DMS153 (cell line): Measurements from ENCODE around the gene ARMC9.
"Not testable (repeated sequence)": the region's sequence is repeated elsewhere in the genome, so short reads cannot be mapped to it uniquely, and the experiment has no call there.

ENCODE experiments used
- DNase-seq: peaks from one replicate; lab custom pipeline; 2025; lab: John Stamatoyannopoulos, UW

ARMC9 gene

GRCh38 chr2:231287696-231288095, 89.3 kb downstream of the ARMC9 start:
- DNase-seq, result no peak

DNA sequence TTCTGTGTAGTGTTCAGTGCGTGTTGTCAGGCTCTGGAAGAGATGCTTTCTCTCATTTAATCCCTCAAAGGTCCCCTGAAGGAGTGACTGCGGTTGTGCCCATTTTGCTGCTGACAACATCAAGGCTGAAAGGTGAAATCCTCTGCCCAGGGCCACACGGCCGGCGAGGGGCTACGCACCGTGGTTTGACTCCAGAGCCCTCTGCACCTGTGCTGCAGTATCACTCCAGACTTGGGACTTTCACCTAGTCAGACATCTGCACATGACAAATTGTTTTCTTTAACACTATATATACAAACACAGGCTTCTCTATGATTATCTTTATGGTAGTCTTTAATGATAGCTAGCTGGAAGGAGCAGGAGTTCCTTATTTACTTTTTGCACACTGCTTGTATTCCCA, 90.2 kb downstream of the ARMC9 start:
- no peak for DNase-seq

DNA sequence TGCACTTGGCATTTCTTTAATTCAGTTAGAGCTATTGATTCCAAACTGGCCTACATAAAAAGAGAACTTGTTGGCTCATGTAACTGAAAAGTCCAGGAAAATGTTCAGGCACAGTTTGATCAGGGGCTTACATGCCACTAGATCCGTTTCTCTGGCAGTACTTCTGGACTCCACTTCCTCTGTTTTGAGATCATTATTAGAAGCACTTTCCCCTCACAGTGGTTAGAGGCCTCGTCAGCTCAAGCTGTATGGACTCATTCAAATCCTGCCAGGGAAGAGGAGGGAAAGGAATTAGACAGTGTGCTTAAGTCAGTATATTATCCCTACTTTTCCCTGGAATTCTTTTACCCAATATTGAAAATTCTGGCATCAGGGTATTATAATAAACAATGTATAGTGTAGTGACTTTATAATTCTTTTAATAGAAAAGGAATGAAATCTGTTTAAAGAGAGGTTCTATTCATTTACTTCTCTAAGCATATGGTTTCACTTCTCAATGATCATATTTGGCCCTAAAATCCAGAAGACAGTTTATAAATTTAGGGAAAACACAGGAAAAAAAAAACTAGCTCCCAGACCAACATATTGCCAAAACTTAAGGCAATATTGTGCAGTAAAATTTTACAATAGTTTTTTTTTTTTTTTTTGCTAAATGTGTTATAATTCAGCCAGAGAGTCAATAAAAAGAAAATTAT, 92.0 kb downstream of the ARMC9 start:
- no peak for DNase-seq

DNA sequence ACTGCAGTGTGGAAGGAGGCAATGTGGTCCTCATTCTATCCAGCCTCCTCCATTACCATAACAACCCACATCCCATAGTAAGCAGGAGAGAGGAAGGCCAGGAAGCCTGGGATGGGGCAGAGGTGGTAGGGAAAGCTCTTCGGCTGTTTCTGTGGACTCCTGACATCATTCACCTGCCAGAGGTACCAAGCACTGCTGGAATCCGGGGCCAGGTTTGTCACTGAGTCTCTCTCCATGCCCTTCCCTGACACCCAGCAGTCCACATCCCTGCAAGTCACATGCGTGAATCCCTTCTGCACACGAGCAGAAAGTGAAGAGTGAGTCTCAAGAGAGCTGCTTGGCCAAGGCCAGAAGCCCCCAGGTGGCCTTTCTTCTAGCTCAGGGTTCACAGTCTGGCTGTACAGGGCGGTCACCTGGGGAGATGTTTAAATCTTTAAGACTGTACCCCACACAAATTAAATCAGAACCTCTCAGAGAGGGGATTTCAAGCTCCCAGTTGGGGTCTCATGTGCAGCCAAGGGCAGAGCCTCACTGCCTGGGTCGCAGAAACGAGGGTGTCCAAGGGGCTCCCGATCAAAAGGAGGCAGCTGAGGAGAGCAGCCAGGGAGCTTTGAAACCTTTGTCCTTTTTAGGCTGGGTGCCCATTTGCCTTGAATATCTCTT, 94.2 kb downstream of the ARMC9 start:
- DNase-seq, result no peak

GRCh38 chr2:231293163-231293562, 94.7 kb downstream of the ARMC9 start:
- DNase-seq, result no peak

- no peak for DNase-seq
Measured at GRCh38 chr2:231294116-231294515, 95.7 kb downstream of the ARMC9 start.

DNA sequence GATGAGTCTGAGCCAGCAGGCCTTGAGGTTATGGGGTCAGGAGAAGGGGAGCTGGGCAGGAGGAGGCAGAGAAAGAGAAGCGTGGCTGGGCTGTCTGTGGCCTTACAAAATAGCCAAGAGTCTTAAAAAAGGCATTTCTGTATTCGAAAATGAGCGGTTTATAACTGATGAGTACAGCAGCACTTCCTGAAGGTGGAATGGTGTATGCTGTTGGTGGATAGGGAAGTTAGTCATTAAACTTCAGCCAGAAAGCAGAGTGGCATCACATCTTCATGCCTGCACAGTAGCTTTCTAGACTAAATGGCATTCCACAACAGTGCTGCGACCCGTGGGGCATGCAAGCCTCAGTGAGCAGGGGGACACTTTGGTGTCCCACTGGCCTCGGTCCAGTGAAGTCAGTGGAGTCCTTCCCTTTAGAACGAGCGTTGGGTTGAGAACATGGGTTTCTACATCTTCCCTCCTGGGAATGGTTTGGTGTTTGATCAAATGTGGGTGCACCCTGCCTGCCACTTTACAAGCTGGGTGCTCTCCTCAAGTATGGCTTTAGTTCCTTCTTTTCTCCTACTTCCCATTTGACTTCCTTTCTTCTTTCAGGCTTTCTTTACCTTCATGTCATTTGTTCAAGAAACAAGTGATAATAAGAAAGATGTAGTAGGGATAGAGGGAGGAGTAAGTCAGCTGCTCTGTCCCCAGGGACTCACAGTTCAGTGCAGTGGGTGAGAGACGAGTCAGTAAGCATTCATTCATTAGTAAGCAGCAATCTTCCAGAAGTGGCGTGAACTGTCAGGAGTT, 96.3 kb downstream of the ARMC9 start:
- no peak for DNase-seq

GRCh38 chr2:231295363-231295655, 96.9 kb downstream of the ARMC9 start:
- no peak for DNase-seq

DNA sequence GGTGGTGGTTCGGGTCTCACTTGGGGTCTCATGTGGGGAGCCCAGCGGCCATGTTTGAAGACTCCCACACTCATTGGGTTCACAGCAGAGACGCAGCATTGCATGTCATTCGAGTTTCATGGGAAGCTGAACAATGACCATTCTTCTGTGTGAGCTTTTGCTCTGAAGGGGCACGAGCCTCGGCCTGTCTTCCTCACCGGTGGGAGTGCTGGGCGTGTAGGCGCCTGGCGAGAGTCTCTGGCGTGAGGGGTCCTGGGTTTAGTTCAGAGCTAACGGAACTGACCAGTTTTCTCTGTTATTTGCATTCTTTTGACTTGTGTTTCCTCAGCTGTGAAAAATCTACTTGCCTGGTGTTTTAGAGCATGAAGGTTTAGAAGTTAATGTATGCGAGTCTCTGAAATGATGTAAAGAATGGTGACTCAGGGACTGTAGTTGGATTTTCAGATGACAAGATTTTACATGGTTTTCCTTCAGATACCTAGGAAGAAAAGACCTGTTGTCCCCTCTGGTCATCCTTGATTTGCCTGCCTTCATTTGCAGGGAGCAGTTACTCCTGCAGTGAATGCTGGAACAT, 98.1 kb downstream of the ARMC9 start:
- no peak for DNase-seq

DNA sequence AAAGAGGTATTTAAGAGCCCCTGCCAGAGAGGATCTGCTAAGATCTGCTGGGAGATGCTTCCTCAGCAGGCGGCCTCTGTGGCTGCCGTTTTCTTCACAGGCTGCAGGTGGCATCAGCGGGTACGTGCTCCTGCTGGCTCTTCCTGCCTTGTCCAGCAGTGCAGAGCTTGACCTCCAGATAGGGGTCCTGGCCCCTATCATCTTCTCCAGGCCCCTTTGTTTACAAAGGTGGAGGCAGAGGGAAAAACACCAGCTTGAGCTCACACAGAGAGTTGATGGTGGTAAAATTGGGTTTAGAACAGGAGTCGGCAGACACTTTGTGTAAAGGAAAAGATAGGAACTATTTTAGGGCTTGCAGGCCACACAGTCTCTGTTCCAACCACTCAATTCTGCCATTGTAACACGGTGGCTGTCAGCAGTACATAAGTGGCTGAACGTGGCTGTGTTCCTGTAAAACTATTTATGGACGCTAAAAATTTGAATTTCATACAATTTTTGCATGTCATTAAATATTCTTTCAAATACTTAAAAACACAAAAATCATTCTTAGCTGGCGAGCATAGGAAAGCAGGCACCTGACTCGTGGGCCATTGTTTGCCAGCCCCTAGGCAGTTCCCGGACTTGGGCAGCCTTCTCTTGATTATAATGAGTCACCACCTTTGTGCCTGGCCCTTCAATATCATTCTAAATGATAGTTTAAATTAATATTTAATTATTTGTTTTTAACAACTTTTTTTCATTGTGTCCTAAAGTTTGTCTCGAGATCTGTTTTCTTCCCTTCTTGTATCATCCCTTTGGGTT, 98.9 kb downstream of the ARMC9 start:
- peak; percentile 3 for DNase-seq

DNA sequence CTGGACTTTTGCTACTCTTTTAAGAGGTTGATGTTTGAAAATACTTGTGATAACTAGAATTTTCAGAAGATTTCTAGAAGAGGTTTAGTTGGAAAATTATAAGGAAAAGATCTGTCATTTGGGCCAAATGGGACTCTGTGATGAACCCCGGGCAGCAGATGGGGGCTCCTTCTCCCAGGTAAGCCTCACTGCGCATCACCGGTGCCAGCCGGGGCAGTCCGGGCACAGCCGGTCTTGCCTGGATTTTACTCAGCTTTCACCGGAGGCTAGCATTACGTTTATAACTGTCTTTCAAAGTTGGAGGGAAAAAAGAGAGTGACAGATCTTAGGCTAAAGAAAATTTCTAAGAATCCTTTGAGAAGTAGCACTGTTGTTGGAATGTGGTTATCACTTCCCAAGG, 99.7 kb downstream of the ARMC9 start:
- no peak for DNase-seq

DNA sequence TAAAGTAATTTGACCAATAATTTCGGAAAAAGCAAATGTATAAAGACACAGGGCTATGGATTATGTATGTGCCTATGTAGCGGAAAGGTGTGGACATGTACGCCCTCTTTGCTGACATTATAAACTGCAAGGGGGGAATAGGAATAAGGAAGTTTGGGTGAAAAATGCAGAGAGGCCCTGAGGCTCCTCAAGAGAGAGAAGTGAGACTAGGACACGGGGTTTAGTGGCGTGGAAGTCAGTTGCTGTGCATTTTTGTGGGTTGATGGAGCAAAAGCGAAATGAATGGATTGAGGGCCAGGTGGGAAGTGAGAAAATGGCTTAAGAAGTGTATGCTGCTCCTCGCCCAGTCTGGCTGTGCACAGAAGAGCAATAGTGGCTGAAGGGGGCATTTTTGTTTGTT, 100.8 kb downstream of the ARMC9 start:
- no peak for DNase-seq

GRCh38 chr2:231300020-231300721, 101.7 kb downstream of the ARMC9 start:
- DNase-seq, result no peak

GRCh38 chr2:231300722-231301076, 102.3 kb downstream of the ARMC9 start:
- DNase-seq, result no peak

- DNase-seq, result not testable (repeated sequence)
Measured at GRCh38 chr2:231304259-231304658, 105.8 kb downstream of the ARMC9 start.

DNA sequence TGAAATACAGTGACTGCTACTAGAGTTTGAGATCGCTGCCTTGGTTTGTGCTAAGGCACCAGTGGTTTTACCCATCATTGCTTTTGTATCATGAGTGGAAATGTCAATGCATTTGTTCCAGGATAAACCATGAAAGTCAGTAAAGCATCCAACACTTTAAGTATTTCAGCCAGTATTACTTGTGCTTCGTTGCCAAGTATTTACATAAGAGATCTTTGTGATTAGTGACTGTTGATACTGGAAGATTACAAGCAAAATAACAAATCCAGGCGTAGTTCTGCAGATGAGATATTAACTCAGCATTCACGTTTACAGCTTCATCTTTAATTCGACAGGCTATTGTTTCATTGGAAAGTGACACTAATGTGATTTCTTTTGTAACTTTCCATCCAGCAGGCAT, 106.8 kb downstream of the ARMC9 start:
- no peak for DNase-seq

DNA sequence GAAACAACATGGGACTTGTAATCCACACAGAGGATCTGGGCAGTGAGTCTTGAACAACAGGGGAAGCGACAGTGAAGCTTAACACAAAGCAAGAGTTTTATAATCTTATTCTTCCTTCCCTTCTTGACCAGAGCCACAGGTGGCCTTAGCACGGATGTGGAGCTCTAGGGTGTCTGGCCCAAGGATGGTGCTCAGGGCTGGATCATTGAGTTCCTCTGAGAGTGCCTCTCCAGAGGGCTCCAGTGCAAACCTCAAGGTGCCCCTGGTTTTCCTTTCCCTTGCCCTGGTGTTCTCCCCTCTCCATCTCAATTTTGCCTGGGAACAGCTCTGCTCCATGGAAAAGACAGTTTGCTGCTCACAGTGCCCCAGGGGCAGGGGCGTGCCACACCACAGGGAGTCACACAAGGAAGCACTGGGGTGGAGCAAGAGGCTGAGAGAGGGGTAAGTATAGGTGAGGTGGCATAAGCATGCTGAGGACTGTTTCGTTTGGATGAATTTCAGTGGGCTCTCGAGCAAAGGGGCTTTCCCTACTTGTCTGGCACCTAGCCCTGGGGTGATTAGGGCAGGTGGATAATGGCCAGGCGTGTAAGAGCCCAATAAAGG, 108.5 kb downstream of the ARMC9 start:
- DNase-seq, result no peak

GRCh38 chr2:231308219-231308618, 109.8 kb downstream of the ARMC9 start:
- no peak for DNase-seq

GRCh38 chr2:231308631-231309428, 110.4 kb downstream of the ARMC9 start:
- no peak for DNase-seq

DNA sequence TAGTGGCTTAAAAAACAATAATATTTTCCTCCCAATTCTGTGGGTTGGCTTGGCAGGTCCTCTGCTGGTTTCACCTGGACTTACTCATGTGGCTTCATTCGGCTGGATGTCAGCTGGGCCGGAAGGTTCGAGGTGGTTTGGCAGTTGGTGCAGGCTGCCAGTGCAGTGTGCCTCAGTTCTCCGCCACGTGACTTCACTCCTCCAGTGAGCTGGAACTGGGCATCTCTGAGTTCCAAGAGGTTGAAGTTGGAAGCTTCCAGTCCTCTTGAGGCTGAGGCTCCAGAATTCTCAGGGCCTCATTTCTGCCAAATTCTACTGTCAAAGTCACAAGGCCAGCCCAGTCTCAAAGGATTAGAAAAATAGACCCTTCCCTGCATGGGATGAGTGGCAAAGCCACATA, 113.6 kb downstream of the ARMC9 start:
- no peak for DNase-seq
